ENCODE data around the gene GREM2.
A peak's percentile ranks its signal among the peaks of the same experiment; 100 is the strongest.

Gene GREM2

GRCh38 chr1:240582953-240583352 is 29.0 kb downstream of the GREM2 start:
- H3K4me1 ChIP-seq (ENCODE audit: control insufficient read depth, insufficient read depth, low read length): no peaks in the 10 kb centered on the region
- no peak overlapping the region for H3K9ac ChIP-seq (ENCODE audit: low read depth, low read length)
- no peak overlapping the region for H3K4me3 ChIP-seq (ENCODE audit: low read length)
- no peaks in the 10 kb centered on the region for H3K36me3 ChIP-seq (ENCODE audit: insufficient read depth, low read length)
- no peaks in the 10 kb centered on the region for H3K27me3 ChIP-seq (ENCODE audit: control insufficient read depth, insufficient read depth, low read length)
- no peaks in the 10 kb centered on the region for H3K9me3 ChIP-seq (replicated peaks; ENCODE audit: low read length)
- no peak overlapping the region for H3K4me2 ChIP-seq (ENCODE audit: low read length)

GRCh38 chr1:240579511-240579910 is 32.4 kb downstream of the GREM2 start:
- Histone ChIP-seq H3K4me1 (ENCODE audit: control insufficient read depth, insufficient read depth, low read length) (no peaks in the 10 kb centered on the region), H3K36me3 (ENCODE audit: insufficient read depth, low read length) (no peaks in the 10 kb centered on the region)

GRCh38 chr1:240577095-240577494 is 34.9 kb downstream of the GREM2 start:
- Histone ChIP-seq H3K27me3 (ENCODE audit: control insufficient read depth, insufficient read depth, low read length) (no peaks in the 10 kb centered on the region), H3K9ac (ENCODE audit: low read depth, low read length) (no peak overlapping the region), H3K4me1 (ENCODE audit: control insufficient read depth, insufficient read depth, low read length) (no peaks in the 10 kb centered on the region), H3K9me3 (replicated peaks; ENCODE audit: low read length) (no peaks in the 10 kb centered on the region), H3K36me3 (ENCODE audit: insufficient read depth, low read length) (no peaks in the 10 kb centered on the region), H3K4me3 (ENCODE audit: low read length) (no peak overlapping the region), H3K4me2 (ENCODE audit: low read length) (no peak overlapping the region)

More at GRCh38 chr1:240579511-240579910, 32.4 kb downstream of the GREM2 start:
- no peak overlapping the region for H3K9ac ChIP-seq (ENCODE audit: low read depth, low read length)
- no peaks in the 10 kb centered on the region for H3K9me3 ChIP-seq (replicated peaks; ENCODE audit: low read length)
- H3K4me3 ChIP-seq (ENCODE audit: low read length): no peak overlapping the region
- no peaks in the 10 kb centered on the region for H3K27me3 ChIP-seq (ENCODE audit: control insufficient read depth, insufficient read depth, low read length)
- no peak overlapping the region for H3K4me2 ChIP-seq (ENCODE audit: low read length)

GRCh38 chr1:240575981-240576662 is 35.8 kb downstream of the GREM2 start:
- H3K4me2 ChIP-seq (ENCODE audit: low read length): peak overlapping the region; percentile 72
- no peaks in the 10 kb centered on the region for H3K9me3 ChIP-seq (replicated peaks; ENCODE audit: low read length)
- H3K9ac ChIP-seq (ENCODE audit: low read depth, low read length): peak overlapping the region; percentile 45
- peak overlapping the region; percentile 58 for H3K4me3 ChIP-seq (ENCODE audit: low read length)
- no peaks in the 10 kb centered on the region for H3K27me3 ChIP-seq (ENCODE audit: control insufficient read depth, insufficient read depth, low read length)
- H3K36me3 ChIP-seq (ENCODE audit: insufficient read depth, low read length): no peaks in the 10 kb centered on the region
- H3K4me1 ChIP-seq (ENCODE audit: control insufficient read depth, insufficient read depth, low read length): no peaks in the 10 kb centered on the region

DNA sequence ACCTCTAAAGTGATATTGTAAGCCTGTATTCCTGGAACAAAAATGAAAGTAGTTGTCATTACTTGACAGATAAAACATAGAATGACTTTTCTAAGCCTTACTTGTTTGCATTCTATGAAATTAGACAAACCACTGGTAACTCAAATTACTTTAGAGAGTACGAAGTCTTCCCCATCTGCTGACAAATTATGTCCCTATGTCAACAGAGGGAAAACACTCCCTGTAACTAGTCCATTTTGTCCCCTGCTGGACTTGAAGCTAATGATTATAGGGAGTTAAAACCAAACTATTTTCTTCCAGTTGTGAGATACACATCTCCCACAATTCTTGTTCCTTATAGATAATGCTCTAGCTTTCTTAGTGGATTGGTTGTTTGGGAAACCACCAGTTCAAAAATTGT is 39.6 kb downstream of the GREM2 start:
- H3K9ac ChIP-seq (ENCODE audit: low read depth, low read length): no peak overlapping the region
- no peak overlapping the region for H3K4me2 ChIP-seq (ENCODE audit: low read length)
- H3K9me3 ChIP-seq (replicated peaks; ENCODE audit: low read length): no peaks in the 10 kb centered on the region
- no peaks in the 10 kb centered on the region for H3K36me3 ChIP-seq (ENCODE audit: insufficient read depth, low read length)
- no peak overlapping the region for H3K4me3 ChIP-seq (ENCODE audit: low read length)
- H3K4me1 ChIP-seq (ENCODE audit: control insufficient read depth, insufficient read depth, low read length): no peaks in the 10 kb centered on the region
- H3K27me3 ChIP-seq (ENCODE audit: control insufficient read depth, insufficient read depth, low read length): no peaks in the 10 kb centered on the region

DNA sequence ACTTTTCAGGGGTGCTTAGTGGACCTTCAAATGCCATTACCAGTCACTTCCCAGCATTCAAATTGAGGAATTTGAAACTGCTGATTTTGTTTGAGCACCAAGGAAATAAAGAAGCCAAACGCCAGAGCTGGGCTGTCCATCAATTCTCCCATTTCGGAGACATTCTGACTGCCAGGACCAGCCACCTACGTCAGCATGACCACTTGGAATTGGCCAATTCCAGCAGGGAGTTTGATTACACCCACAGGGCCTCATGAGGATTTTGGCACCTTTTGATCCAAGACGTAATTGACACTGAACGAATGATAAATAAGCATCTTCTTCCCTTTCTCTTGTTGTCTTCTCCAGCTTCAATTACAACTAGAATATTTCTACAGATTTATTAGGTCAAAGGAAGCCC is 40.2 kb downstream of the GREM2 start:
- H3K4me2 ChIP-seq (ENCODE audit: low read length): no peak overlapping the region
- no peaks in the 10 kb centered on the region for H3K4me1 ChIP-seq (ENCODE audit: control insufficient read depth, insufficient read depth, low read length)
- H3K27me3 ChIP-seq (ENCODE audit: control insufficient read depth, insufficient read depth, low read length): no peaks in the 10 kb centered on the region
- H3K4me3 ChIP-seq (ENCODE audit: low read length): no peak overlapping the region
- H3K9me3 ChIP-seq (replicated peaks; ENCODE audit: low read length): no peaks in the 10 kb centered on the region
- H3K9ac ChIP-seq (ENCODE audit: low read depth, low read length): no peak overlapping the region
- H3K36me3 ChIP-seq (ENCODE audit: insufficient read depth, low read length): no peaks in the 10 kb centered on the region

- no peaks in the 10 kb centered on the region for H3K9me3 ChIP-seq (replicated peaks; ENCODE audit: low read length)
- H3K27me3 ChIP-seq (ENCODE audit: control insufficient read depth, insufficient read depth, low read length): no peaks in the 10 kb centered on the region
- no peak overlapping the region for H3K4me3 ChIP-seq (ENCODE audit: low read length)
- no peak overlapping the region for H3K4me2 ChIP-seq (ENCODE audit: low read length)
- peaks cover 5% of the 10 kb centered on the region for H3K4me1 ChIP-seq (ENCODE audit: control insufficient read depth, insufficient read depth, low read length)
- H3K36me3 ChIP-seq (ENCODE audit: insufficient read depth, low read length): no peaks in the 10 kb centered on the region
- H3K9ac ChIP-seq (ENCODE audit: low read depth, low read length): no peak overlapping the region
Observed at GRCh38 chr1:240567066-240567465, 44.9 kb downstream of the GREM2 start.

GRCh38 chr1:240562779-240563178 is 49.2 kb downstream of the GREM2 start:
- Histone ChIP-seq H3K4me3 (ENCODE audit: low read length) (no peak overlapping the region), H3K36me3 (ENCODE audit: insufficient read depth, low read length) (no peaks in the 10 kb centered on the region), H3K9me3 (replicated peaks; ENCODE audit: low read length) (no peaks in the 10 kb centered on the region), H3K9ac (ENCODE audit: low read depth, low read length) (no peak overlapping the region), H3K4me1 (ENCODE audit: control insufficient read depth, insufficient read depth, low read length) (peaks cover 8% of the 10 kb centered on the region), H3K27me3 (ENCODE audit: control insufficient read depth, insufficient read depth, low read length) (no peaks in the 10 kb centered on the region), H3K4me2 (ENCODE audit: low read length) (no peak overlapping the region)

- H3K9ac ChIP-seq (ENCODE audit: low read depth, low read length): no peak overlapping the region
- no peak overlapping the region for H3K4me3 ChIP-seq (ENCODE audit: low read length)
- H3K27me3 ChIP-seq (ENCODE audit: control insufficient read depth, insufficient read depth, low read length): no peaks in the 10 kb centered on the region
- peak overlapping the region; percentile 18 for H3K4me2 ChIP-seq (ENCODE audit: low read length)
- no peaks in the 10 kb centered on the region for H3K9me3 ChIP-seq (replicated peaks; ENCODE audit: low read length)
- H3K4me1 ChIP-seq (ENCODE audit: control insufficient read depth, insufficient read depth, low read length): peaks cover 8% of the 10 kb centered on the region
- H3K36me3 ChIP-seq (ENCODE audit: insufficient read depth, low read length): no peaks in the 10 kb centered on the region
Observed at GRCh38 chr1:240562111-240562590, 49.8 kb downstream of the GREM2 start.

- Histone ChIP-seq H3K36me3 (ENCODE audit: insufficient read depth, low read length) (no peaks in the 10 kb centered on the region), H3K4me1 (ENCODE audit: control insufficient read depth, insufficient read depth, low read length) (peaks cover 8% of the 10 kb centered on the region), H3K9ac (ENCODE audit: low read depth, low read length) (no peak overlapping the region), H3K4me2 (ENCODE audit: low read length) (no peak overlapping the region), H3K27me3 (ENCODE audit: control insufficient read depth, insufficient read depth, low read length) (no peaks in the 10 kb centered on the region), H3K9me3 (replicated peaks; ENCODE audit: low read length) (no peaks in the 10 kb centered on the region), H3K4me3 (ENCODE audit: low read length) (no peak overlapping the region)
Observed at GRCh38 chr1:240559781-240560180, 52.2 kb downstream of the GREM2 start.

GRCh38 chr1:240555524-240555923 is 56.4 kb downstream of the GREM2 start:
- no peaks in the 10 kb centered on the region for H3K4me1 ChIP-seq (ENCODE audit: control insufficient read depth, insufficient read depth, low read length)
- no peak overlapping the region for H3K4me3 ChIP-seq (ENCODE audit: low read length)
- H3K4me2 ChIP-seq (ENCODE audit: low read length): no peak overlapping the region
- peaks cover 3% of the 10 kb centered on the region for H3K27me3 ChIP-seq (ENCODE audit: control insufficient read depth, insufficient read depth, low read length)
- H3K9me3 ChIP-seq (replicated peaks; ENCODE audit: low read length): no peaks in the 10 kb centered on the region
- H3K9ac ChIP-seq (ENCODE audit: low read depth, low read length): no peak overlapping the region
- H3K36me3 ChIP-seq (ENCODE audit: insufficient read depth, low read length): no peaks in the 10 kb centered on the region

- Histone ChIP-seq H3K36me3 (ENCODE audit: insufficient read depth, low read length) (no peaks in the 10 kb centered on the region), H3K4me3 (ENCODE audit: low read length) (no peak overlapping the region), H3K9me3 (replicated peaks; ENCODE audit: low read length) (no peaks in the 10 kb centered on the region), H3K4me2 (ENCODE audit: low read length) (no peak overlapping the region), H3K27me3 (ENCODE audit: control insufficient read depth, insufficient read depth, low read length) (peaks cover 3% of the 10 kb centered on the region), H3K9ac (ENCODE audit: low read depth, low read length) (no peak overlapping the region), H3K4me1 (ENCODE audit: control insufficient read depth, insufficient read depth, low read length) (no peaks in the 10 kb centered on the region)
Observed at GRCh38 chr1:240553351-240553750, 58.6 kb downstream of the GREM2 start.
